NCI-H82 treated with DMSO at 0.1 percent for 48 hours (cell line): Measurements from ENCODE around the gene BPIFB2.
"Not testable (repeated sequence)": the region's sequence is repeated elsewhere in the genome, so short reads cannot be mapped to it uniquely, and the experiment has no call there.

ENCODE experiments used
- DNase-seq: peaks from one replicate; lab custom pipeline; 2025; ENCODE audit not compliant: unreplicated experiment; lab: John Stamatoyannopoulos, UW

Gene BPIFB2

DNA sequence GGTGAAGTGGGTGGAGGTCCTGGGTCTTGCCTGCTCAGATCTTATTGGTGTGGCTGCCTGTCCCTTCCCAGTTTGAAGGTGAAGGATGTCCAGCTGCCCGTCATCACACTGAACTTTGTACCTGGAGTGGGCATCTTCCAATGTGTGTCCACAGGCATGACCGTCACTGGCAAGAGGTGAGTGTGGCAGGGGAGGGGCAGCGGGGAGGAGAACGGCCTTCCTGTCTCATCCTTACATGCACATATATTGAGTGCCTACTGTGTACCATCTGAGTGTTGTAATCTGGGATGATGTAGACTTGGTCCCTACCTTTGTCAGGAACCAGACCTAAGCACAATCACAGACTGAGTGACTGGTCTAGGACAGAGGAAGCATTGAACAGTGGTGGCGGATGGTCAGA, 26.6 kb downstream of the BPIFB2 start:
- DNase-seq = no peak

DNA sequence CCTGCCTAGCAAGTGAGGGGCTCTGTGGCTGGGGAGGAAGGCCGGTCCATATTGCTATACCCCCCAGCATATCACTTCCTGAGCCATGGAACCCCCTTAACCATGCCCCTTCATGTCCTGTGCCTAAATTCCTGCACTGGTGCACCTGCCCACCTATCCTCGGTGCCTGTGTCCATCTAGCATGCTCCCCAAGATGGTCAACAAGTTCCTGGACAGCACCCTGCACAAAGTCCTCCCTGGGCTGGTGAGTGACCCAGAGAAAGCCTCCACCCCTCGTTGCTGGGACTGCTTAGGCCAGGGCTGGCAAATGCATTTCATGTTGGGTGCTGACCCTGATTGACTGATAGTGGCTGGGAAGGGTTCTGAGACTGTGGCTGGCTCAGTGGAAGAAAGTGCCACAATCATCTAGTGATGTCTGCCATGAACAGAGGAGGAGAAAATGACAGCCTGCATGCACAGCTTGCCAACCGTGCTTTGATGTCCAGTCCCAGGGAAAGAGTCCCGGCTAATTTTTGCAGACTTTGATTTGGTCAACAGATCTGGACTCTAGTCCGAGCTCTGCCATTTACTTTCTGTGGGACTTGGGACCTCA, 27.5 kb downstream of the BPIFB2 start:
- no peak for DNase-seq

DNA sequence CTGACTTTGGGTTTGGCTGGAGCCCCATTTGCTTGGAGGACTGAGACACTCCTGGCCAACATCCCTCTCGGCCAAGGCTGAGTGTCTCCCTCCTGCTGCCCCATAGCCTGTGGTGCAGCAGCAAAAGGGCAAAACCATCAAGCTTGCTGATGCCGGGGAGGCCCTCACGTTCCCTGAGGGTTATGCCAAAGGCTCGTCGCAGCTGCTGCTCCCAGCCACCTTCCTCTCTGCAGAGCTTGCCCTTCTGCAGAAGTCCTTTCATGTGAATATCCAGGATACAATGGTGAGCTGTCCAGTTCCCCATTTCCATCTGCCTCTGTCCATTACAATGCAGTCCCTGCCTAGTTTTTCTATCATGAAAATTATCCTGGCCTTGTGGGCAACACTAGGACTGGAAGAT, 30.0 kb downstream of the BPIFB2 start:
- no peak for DNase-seq

DNA sequence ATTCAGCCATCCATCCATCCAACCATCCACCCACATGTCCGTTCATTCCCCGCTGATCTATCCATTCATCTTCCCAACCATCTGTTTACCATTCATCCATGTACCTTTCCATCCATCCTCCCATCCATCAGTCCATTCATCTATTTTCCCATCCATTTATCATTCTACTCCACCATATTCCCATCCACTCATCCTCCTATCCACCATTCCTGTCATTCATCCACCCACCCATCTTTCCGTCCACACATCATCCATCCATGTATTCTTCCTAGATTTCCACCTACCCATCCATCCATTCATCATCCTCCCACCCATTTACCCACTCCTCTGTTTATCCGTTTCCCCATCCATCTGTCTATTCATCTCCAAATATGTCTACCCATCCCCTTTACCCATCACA, 30.7 kb downstream of the BPIFB2 start:
- DNase-seq = no peak

DNA sequence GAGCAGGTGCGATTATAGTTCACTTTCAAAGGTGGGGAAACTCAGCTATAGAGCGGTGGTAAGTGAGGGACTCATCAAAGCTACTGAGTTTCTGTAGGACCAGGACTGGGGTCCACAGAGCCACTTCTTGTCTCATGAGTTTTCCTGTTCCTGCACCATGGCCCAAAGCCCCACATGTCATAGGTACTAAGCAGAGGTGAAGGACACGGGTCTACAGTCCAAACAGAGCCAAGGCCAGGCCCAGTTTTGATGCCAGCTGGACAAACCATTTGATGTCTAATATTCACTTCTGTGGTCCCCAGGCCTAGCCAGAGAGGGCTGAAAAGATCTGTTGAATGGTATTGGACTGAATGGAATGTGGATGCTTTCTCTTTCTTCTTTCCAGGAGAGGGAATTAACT, 34.9 kb downstream of the BPIFB2 start:
- no peak for DNase-seq

DNA sequence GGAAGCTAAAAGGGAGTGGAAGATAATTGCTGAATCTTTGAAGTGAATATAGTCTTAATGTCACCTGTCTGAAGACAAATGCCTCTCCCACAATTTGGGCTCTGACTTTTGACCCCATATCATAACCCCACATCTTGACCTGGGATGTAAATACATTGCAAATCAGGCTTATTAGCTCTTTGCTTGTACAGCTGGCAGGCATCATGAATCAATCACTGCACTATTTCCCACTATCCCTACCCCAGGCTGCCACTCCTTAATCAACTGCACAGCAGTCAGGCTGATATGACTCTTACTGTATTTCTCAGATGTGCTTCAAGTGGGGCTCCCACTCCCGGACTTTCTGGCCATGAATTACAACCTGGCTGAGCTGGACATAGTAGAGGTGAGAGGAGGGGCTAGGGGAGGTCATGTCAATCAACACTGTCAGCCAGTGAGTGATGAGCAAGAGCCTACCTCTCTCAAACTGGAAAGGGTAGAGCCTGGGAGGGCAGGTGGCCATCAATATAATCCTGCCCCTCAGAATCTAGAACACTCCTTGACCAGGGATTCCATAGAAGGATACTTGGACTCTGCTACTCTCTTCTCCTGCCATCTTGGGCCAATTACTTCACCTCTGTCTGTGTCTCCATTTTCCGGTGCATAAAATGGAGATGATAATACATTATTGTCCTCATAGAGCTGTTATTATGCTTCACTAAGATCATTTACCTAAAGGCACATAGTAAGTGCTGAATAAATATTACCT, 35.7 kb downstream of the BPIFB2 start:
- DNase-seq = no peak

DNA sequence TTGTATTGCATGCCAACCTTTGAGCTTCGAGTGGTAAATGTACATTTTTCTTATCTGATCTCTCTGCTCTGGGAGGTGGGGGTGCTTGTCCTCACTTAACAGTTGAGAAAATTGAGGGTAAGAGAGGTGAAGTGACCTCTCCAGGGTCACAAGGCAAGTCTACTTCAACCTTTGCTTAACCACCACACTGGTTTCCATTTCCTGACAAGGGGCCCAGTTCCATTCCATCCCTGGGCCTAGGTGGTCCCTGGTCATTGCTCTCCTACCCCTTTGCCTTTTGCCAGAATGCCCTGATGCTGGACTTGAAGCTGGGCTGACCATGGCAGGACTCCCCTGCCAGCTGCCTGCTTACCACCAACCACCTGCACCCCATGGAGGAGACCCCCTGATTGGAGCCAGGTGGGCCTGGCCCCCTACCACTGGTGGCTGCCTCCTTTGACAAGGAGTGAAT, 36.3 kb downstream of the BPIFB2 start:
- DNase-seq = no peak

DNA sequence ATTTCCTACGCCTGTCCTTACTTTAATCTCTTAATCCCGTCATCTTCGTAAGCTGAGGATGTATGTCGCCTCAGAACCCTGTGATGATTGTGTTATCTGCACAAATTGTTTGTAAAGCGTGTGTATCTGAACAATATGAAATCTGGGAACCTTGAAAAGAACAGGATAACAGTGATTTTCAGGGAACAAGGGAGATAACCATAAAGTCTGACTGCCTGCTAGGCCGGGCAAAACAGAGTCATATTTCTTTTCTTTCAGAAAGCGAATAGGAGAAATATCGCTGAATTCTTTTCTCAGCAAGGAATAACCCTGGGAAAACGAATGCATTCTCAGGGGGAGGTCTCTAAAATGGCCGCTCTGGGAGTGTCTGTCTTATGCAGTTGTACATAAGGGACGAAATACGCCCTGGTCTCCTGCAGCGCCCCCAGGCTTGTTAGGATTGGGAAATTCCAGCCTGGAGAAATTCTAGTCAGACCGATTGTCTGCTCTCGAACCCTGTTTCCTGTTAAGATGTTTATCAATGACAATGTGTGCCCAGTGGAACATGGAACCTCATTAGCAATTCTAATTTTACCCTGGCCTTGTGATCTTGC, 37.7 kb downstream of the BPIFB2 start:
- DNase-seq = not testable (repeated sequence)

DNA sequence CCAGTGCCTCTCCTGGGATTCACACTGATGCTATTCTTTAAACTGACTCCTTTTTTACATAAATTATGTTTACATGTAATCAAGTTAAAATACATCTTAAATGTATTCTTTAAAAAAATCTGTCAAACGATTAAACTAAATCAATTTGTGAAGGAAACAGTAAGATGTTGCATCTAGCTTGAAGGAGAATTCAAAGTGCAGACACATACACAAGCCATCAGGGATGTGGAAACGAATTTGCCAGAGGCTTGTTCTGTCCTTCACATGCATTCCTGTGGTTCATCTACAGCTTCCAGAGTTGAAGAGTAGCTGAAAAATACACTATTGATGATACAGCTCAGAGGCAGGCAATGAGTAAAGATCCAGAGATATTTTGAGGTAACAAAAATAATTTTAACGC, 38.9 kb downstream of the BPIFB2 start:
- no peak for DNase-seq

DNA sequence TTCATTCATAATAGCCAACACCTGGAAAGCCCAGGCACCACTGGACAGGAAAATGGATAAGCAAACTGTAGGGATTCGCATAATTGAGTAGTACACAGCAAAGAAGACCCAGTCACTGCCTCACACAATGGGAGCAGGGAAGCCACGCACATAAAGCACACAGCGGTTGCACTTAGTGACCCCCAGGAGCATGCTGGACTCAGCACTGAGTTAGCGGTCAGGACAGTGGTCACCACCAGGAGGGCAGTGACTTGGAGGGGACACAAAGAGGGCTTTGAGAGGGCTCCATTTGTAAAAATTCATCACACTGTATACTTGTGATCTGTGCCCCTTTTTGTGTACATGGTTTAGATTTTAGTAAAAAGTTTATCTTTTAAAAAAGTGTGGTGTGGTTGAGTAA, 43.8 kb downstream of the BPIFB2 start:
- no peak for DNase-seq

DNA sequence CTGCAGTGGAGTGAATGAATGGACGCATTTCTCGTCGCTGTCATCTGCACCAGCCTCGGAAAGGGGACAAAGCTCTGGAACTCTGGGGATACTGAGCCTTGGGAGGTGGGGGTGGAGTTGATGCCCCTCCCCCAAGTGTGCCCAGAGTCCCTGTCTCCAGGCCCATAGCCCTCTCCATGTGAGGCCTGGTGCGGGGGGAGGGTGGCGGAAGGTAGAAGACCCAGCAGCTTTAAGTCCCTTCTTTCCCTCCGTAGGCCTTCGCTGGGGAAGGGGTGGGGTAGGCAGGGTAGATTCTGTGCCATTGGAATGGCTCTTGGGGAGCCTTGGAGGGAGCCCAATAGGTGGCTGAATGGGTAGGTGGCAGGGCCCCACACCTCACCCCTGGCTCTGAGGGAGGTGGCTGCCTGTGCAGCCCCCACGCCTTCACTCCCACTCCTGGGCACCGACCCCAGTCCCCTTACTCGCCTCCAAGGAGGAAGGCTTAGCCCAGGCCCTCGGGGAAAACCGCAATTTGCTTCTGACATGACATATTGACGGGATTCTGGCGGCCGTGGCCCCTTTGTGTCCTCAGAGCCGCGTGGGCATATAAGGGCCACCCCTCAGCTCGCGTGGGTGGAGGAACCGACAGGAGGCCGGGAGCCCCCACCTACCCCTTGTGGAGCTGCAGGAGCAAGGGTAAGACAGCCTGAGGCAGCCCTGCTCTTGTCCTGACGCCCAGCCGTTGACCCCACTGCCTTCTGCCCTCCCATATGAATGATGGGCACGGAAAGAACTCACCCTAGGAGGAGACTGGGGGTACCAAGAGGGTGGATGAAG, 46.0 kb downstream of the BPIFB2 start, which contains the start of gene BPIFB3:
TSS of gene BPIFB3 (plus strand) at position 613 of the 816 bp plus-strand sequence. CDS start 1,533 bp downstream, outside the sequence.
- DNase-seq = no peak

DNA sequence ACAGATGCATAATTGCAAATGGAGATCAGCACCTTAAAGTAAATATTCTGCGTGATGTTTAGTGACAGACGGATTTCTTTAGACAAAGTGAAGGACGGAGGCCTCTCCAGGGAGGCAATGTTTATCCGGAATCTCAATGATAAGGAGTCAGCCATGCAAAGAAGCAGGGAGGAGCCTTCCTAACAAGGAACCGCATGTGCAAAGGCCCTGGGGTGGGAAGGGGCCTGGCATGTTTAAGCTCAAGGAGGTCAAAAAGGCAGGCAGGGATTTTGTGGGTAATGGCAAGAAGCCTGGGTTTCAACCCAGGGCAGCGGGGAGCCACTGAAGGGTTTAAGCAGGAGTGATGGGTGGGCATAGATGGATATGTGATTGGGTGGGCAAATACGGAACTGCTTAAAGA, 46.9 kb downstream of the BPIFB2 start:
- no peak for DNase-seq

DNA sequence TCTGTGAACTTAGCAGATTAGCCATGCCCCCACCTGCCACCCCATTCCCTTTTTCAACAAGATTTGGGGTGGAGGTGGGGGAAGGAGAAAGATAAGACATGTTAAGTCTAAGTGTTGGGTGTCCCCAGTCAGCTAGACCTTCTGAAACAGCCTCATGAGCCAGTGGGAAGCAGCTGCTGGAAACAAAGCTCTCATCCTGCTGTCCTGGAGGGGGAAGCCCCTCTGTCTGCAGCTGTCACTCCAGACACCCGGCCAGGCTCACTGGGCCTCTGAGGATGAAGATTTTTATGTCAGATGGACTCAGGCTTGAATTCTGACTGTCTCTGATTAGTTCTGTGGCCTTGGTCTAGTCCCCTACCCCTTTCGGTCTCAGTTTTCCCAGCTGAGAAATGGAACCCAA, 47.3 kb downstream of the BPIFB2 start:
- no peak for DNase-seq

DNA sequence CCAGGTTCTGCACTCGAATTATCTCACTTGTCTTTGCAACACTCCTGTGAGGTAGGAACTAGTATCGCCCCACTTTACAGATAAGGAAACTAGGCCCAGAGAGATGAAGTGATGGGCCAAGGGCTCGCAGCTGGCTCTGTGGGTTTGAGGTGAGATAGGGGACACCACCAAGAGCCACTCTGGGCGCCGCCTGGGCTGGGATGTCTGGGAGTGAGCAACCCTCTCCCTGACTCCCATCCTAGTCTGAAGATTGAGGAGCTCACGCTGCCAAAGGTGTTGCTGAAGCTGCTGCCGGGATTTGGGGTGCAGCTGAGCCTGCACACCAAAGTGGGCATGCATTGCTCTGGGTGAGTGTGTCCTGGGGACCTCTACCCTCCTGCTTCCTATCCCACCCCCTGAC, 51.6 kb downstream of the BPIFB2 start:
- no peak for DNase-seq

DNA sequence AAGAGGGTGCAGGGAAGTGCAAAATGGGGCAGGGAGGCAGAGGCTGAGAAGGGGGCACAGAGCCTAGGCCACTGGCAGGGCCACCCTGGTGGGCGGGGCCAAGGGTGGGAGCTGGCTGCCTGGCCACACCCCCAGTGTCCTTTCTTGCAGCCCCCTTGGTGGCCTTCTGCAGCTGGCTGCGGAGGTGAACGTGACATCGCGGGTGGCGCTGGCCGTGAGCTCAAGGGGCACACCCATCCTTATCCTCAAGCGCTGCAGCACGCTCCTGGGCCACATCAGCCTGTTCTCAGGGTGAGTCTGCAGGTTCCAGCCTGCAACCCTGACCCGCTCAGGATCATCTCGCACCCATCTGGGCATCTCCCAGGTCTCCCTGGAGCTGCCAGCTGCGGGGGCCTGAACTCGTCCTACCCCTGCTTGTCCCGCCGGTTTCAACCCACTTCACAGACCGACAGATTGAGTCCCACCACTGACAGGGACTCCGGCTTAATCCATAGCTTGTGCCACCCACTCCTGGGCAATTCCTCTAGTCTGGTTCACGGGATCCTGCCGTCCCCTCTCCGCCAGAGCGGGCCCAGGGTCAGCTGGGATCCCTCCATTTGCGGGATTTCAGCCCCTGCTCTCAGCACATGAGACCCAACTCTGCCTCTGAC, 52.4 kb downstream of the BPIFB2 start:
- no peak for DNase-seq

DNA sequence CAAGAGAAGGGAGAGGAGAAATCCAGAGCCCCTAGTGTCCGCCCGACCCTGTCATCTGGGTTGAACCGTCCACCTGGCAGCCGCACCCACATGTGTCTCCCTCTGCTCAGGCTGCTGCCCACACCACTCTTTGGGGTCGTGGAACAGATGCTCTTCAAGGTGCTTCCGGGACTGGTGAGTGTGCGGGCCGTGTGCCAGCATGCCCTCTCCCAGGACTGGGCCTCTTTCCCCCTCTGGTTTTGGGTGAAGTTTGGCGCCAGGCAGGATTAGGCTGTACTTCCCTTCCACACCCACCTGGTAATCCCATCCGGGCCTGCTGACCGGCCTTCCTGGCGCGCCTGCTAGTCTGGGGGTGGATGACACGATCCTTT, 54.1 kb downstream of the BPIFB2 start:
- DNase-seq = no peak

DNA sequence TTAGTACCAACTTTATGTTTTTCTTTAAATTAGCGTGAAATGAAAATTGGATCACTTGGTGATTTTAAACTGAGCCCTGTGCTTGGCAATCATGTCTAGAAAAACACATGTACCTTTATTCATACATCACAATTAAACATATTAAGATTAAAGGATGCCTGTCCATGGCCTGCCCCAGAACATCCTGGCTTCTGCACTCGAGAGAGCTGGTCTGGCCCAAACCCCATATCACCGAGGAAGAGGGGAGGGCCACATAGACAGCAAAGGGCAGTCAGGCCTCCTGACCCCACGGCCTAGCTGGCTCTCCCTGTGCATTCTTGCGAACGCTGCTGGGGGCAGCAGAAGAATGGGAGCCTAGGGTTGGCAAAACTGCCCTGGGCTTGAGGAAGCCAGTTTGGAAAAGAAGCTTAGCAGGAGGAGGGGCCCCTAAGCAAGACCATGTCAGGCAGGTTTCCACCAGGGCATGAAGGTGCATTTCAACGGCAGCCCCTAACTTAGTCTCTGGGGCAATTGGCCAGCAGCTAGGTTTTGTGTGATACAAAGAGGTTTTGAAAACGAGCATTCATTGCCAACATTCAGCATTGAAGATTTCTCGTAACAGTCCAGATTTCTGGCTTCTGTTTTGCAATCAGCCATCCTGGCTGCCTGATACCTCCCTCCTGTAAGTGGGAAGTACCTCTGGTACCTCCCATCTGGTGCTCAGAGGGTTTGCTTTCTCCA, 54.8 kb downstream of the BPIFB2 start:
- no peak for DNase-seq

DNA sequence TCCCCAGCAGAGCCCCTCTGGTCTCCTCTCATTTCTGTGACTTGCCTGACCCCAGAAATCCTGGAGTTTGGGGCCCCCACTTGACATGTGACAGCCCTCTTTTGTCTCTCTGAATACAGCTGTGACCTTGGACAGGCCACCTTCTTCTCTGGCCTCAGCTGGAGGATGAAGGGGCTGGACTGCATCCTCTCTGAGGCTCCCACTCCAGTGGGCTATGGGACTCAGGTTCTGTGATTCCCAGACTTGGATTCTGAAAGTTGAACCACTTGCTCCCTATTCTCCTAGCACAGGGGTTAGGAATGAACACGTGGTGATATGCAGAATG, 55.3 kb downstream of the BPIFB2 start:
- no peak for DNase-seq

DNA sequence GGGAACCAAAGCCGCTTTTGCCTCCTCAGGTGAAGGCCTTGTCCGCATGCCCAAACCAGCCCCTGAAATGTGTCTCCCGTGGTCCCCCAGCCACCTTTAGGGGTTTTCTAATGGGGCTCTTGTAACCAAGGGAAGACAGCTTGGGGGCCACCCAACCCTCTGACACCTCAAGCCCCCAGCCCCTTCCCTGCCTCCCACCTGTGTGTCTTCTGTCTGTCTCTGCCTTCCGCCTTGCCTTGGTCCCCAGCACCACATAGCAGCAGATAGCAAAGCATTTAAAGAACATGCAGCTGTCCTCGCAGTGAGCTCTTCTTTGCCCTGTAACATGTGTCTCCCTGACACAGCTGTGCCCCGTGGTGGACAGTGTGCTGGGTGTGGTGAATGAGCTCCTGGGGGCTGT, 55.8 kb downstream of the BPIFB2 start:
- DNase-seq = no peak

DNA sequence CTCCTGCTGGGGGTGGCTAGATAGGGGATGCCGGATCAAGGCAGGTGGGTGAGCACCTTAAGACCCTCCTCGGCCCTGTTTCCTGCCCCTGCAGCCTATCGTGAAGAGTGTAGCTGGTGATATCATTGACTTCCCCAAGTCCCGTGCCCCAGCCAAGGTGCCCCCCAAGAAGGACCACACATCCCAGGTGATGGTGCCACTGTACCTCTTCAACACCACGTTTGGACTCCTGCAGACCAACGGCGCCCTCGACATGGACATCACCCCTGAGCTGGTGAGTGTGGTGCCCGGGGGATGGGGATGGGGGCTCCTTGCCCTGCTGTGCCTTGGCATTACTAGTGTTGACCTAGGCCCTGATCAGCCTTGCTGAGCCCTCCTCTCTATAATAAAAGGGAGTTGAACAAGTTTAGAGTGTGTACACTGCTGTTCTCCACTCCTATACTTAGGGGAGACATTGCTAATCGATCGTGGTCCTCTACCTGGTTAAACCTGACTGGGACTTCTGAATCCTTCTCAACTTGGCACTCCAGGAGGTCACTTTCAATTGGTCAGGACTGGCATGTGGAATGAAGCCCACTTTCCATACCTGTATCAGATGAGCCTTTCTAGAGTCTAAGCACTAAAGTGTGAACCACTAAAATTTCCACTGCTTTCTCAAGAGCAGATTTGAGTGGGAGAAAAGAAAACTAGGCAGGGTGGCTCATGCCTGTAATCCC, 57.2 kb downstream of the BPIFB2 start:
- no peak for DNase-seq
